22Rv1 (cell line): ENCODE results near the gene NSA2.
"Not testable (repeated sequence)": the region's sequence is repeated elsewhere in the genome, so short reads cannot be mapped to it uniquely, and the experiment has no call there.

Source experiments
- H3K27ac ChIP-seq: fragments of 450-650 bp; 2 replicates; pipeline ENCODE4 v1.5.1; 2017
- ZFX ChIP-seq: fragments of 450-650 bp; IDR thresholded peaks from 2 replicates; pipeline ENCODE4 v1.6.1; 2017; ENCODE audit warnings: antibody characterized with exemption, borderline replicate concordance
- TF ChIP-seq, protein P1 (sequence below): fragments of 450-650 bp; IDR thresholded peaks from 2 replicates; pipeline ENCODE4 v1.5.1; 2017; ENCODE audit warnings: mild to moderate bottlenecking

The NSA2 gene

GRCh38 chr5:74766849-74767578 is at the start of gene NSA2, which contains the start of gene GFM2:
NSA2 (plus strand) TSS chr5:74767249; CDS start chr5:74767361, 112 bp downstream.
GFM2 (minus strand) TSS chr5:74767117; CDS start chr5:74763742, 3,375 bp downstream.
- H3K27ac ChIP-seq = peak within 1 kb of the TSS; percentile 82
- no peak for TF ChIP-seq ZFX
- TF ChIP-seq, protein P1, sequence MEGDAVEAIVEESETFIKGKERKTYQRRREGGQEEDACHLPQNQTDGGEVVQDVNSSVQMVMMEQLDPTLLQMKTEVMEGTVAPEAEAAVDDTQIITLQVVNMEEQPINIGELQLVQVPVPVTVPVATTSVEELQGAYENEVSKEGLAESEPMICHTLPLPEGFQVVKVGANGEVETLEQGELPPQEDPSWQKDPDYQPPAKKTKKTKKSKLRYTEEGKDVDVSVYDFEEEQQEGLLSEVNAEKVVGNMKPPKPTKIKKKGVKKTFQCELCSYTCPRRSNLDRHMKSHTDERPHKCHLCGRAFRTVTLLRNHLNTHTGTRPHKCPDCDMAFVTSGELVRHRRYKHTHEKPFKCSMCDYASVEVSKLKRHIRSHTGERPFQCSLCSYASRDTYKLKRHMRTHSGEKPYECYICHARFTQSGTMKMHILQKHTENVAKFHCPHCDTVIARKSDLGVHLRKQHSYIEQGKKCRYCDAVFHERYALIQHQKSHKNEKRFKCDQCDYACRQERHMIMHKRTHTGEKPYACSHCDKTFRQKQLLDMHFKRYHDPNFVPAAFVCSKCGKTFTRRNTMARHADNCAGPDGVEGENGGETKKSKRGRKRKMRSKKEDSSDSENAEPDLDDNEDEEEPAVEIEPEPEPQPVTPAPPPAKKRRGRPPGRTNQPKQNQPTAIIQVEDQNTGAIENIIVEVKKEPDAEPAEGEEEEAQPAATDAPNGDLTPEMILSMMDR = no peak

DNA sequence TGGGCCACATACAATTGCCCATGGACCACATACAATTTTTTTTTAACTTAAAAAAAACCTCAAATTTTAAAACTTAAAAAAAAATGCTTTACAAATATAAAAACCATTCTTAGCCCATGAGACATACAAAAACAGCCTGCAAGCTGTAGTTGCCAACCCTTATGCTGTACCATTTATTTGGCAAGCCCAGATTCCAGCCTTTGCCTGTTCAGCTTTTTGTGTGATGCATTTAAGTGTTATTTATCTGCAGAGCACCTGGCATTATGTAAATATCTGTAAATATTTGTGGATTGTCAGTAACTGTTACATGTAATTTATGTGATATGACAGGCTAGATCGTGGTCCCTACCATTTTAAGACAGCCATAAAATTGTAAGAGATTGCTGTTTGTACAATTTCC is 49.5 kb upstream of the NSA2 start:
- TF ChIP-seq, protein P1 = no peak
- no peak for TF ChIP-seq ZFX
- H3K27ac ChIP-seq = no peak overlapping the region

DNA sequence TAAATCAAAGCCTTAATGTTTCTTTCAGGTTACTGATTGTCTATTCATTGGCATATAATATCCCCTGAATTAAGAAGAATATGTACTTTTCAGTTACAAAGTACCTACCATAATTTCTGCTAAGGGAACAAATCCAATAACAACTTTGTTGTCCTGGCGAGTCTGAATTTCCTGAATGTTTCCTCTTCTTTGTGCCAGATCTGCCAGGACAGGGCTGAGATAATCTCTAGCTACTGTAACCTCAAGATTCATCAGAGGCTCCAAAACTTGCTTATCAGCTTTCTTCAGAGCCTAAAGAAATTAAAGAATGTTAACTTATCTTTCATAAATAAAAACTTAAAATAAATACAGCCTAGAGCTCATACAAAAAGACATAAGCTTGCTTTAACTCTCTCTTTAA is 44.8 kb upstream of the NSA2 start:
- no peak overlapping the region for H3K27ac ChIP-seq
- no peak for TF ChIP-seq ZFX
- TF ChIP-seq, protein P1 = no peak

GRCh38 chr5:74725331-74725730 is 41.7 kb upstream of the NSA2 start:
- no peak for TF ChIP-seq ZFX
- TF ChIP-seq, protein P1 = no peak
- H3K27ac ChIP-seq = no peak overlapping the region

DNA sequence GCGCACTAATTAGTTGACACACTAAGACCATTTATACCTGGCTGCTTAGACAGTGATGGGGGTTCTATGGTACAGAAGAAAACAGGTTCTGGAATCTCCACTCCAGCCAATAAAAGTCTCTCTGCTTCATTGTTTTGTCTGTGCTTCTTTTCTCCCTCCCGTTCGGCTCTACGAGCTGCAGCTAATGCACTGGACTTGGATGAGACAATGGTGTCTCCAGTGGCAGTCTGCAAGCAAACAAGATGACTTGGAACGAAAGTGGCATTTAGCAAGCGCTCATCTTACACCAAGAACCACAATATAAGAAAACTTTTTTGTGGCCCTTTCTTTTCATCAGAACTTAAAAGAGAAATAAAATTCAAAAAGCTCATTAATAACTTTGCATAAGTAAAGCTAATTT is 30.3 kb upstream of the NSA2 start:
- no peak for TF ChIP-seq ZFX
- TF ChIP-seq, protein P1 = no peak
- H3K27ac ChIP-seq = no peak overlapping the region

- TF ChIP-seq, protein P1 = no peak
- no peak for TF ChIP-seq ZFX
- H3K27ac ChIP-seq = no peak overlapping the region
These were observed 28.6 kb upstream of the NSA2 start for GRCh38 chr5:74738406-74738805.

DNA sequence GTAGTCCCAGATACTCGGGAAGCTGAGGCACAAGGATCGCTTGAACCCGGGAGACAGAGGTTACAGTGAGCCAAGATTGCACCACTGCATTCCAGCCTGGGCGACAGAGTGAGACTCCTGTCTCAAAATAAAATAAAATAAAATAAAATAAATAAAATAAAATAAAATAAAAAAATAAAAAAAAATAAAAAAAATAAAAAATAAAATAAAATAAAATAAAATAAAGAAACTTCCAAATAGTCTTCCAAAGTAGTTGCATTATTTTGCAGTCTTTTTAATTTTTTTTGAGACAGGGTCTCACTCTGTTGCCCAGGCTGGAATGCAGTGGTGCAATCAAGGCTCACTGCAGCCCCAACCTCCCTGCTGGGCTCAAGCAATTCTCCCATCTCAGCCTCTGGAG is 18.3 kb upstream of the NSA2 start:
- not testable (repeated sequence) for H3K27ac ChIP-seq

- no peak overlapping the region for H3K27ac ChIP-seq
- TF ChIP-seq ZFX = no peak
- TF ChIP-seq, protein P1 = no peak
These were observed 5.8 kb upstream of the NSA2 start for GRCh38 chr5:74761241-74761640.
